HFFc6 (cell line): ENCODE data around the gene TACC2. TPM values are rescaled to one million over a fixed set of nuclear protein-coding genes. Genes with fewer than 3 reads are reported as not detected.

Experiments used
- DNase-seq: peaks from one replicate; pipeline ENCODE4 v3.0.0-alpha.2; 2018
- H3K27ac Mint-ChIP-seq: 2 replicates; pipeline ENCODE4 v1.8.0; 2020; ENCODE audit warnings: mild to moderate bottlenecking, mixed read lengths
- H3K27me3 Mint-ChIP-seq: 2 replicates; pipeline ENCODE4 v1.8.0; 2021; ENCODE audit warnings: mild to moderate bottlenecking, moderate library complexity, mixed read lengths; ENCODE audit not compliant: insufficient read depth
- H3K36me3 Mint-ChIP-seq: 2 replicates; pipeline ENCODE4 v1.8.0; 2021; ENCODE audit warnings: low read depth, mixed read lengths
- H3K4me1 Mint-ChIP-seq: 2 replicates; pipeline ENCODE4 v1.8.0; 2020; ENCODE audit warnings: low read depth, mixed read lengths
- H3K4me3 Mint-ChIP-seq: 2 replicates; pipeline ENCODE4 v1.8.0; 2020; ENCODE audit warnings: mild to moderate bottlenecking, moderate library complexity, mixed read lengths
- H3K9me3 Mint-ChIP-seq: 2 replicates; pipeline ENCODE4 v1.8.0; 2020; ENCODE audit warnings: mild to moderate bottlenecking, mixed read lengths
- CTCF ChIP-seq: fragments of 200-600 bp; sonication (generic); IDR thresholded peaks from 2 replicates; pipeline ENCODE4 v1.5.0; 2021; ENCODE audit warnings: antibody characterized with exemption, mild to moderate bottlenecking
- total RNA-seq, 6 experiments: library from RNA; stranded (reverse); fragmentation: NEBNext Ultra II Directional; extraction: Animal tissue kit (Norgen Biotek cat#: 25700); gene quantifications; 2 replicates in 1 of 6; 3 replicates in 5 of 6; pipeline ENCODE4 v1.2.3, GENCODE V29; 2021

TACC2 gene
- total RNA-seq, 6 experiments from 2014 or later: 15.9 to 19.5 (median 17.5) TPM

- no peak for DNase-seq
- no peaks in the 10 kb centered on the region for H3K9me3 Mint-ChIP-seq
- H3K4me1 Mint-ChIP-seq: peaks cover 34% of the 10 kb centered on the region
- H3K27me3 Mint-ChIP-seq: peaks cover 17% of the 10 kb centered on the region
- no peak for TF ChIP-seq CTCF
- no peaks in the 10 kb centered on the region for H3K36me3 Mint-ChIP-seq
- H3K27ac Mint-ChIP-seq: no peak overlapping the region
- H3K4me3 Mint-ChIP-seq: no peak overlapping the region
Observed at GRCh38 chr10:122290334-122290733, 301.4 kb downstream of the TACC2 start.

- no peaks in the 10 kb centered on the region for H3K9me3 Mint-ChIP-seq
- no peak overlapping the region for H3K27ac Mint-ChIP-seq
- H3K4me3 Mint-ChIP-seq: no peak overlapping the region
- H3K27me3 Mint-ChIP-seq: peaks cover 22% of the 10 kb centered on the region
- H3K36me3 Mint-ChIP-seq: no peaks in the 10 kb centered on the region
- peaks cover 34% of the 10 kb centered on the region for H3K4me1 Mint-ChIP-seq
- TF ChIP-seq CTCF: no peak
- DNase-seq: no peak
Observed at GRCh38 chr10:122290833-122291532, 302.0 kb downstream of the TACC2 start.

- DNase-seq: no peak
- H3K9me3 Mint-ChIP-seq: no peaks in the 10 kb centered on the region
- peaks cover 23% of the 10 kb centered on the region for H3K27me3 Mint-ChIP-seq
- H3K4me1 Mint-ChIP-seq: peaks cover 30% of the 10 kb centered on the region
- no peak overlapping the region for H3K4me3 Mint-ChIP-seq
- H3K36me3 Mint-ChIP-seq: no peaks in the 10 kb centered on the region
- H3K27ac Mint-ChIP-seq: no peak overlapping the region
- no peak for TF ChIP-seq CTCF
Observed at GRCh38 chr10:122291739-122292138, 302.8 kb downstream of the TACC2 start.

- Mint-ChIP-seq H3K9me3 (no peaks in the 10 kb centered on the region), H3K27me3 (peaks cover 24% of the 10 kb centered on the region), H3K4me3 (no peak overlapping the region), H3K4me1 (peaks cover 24% of the 10 kb centered on the region), H3K27ac (no peak overlapping the region), H3K36me3 (no peaks in the 10 kb centered on the region)
- TF ChIP-seq CTCF: no peak
- no peak for DNase-seq
Observed at GRCh38 chr10:122292376-122292775, 303.4 kb downstream of the TACC2 start.

GRCh38 chr10:122293156-122293960 is 304.4 kb downstream of the TACC2 start:
- H3K4me1 Mint-ChIP-seq: peaks cover 15% of the 10 kb centered on the region
- no peaks in the 10 kb centered on the region for H3K9me3 Mint-ChIP-seq
- TF ChIP-seq CTCF: no peak
- no peak for DNase-seq
- no peak overlapping the region for H3K4me3 Mint-ChIP-seq
- H3K27me3 Mint-ChIP-seq: peaks cover 19% of the 10 kb centered on the region
- H3K27ac Mint-ChIP-seq: no peak overlapping the region
- H3K36me3 Mint-ChIP-seq: no peaks in the 10 kb centered on the region
